ENCODE data around the gene NLN.

NLN gene

DNA sequence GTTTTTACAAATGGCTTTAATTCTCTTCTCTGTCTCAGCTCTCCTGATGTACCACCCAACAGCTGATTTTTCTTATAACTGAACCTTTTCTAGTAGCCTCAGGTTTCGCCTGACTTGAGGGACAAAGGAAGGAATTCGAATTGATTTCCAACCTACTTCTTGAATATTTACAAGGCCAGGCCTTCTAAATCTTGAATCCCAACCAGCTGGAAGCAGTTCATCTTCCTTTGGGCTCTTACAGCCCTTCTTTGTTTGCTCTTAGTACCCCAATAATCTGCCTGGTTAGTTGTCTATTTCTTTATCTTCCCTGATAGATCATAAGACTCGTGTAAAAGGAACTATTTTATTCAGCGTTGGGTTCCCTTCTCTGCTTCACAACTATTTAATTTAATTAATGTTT lies 95.9 kb downstream of the NLN start:
- ATAC-seq (ENCODE audit: insufficient read depth, low read depth) (no peak), DNase-seq (no peak)
- no peak overlapping the region for H3K4me2 ChIP-seq (ENCODE audit: insufficient read depth, low read length)
- no peaks in the 10 kb centered on the region for H3K4me1 ChIP-seq (ENCODE audit: insufficient read depth, low read length)
- no peak overlapping the region for H2AFZ ChIP-seq (ENCODE audit: low read depth, low read length)
- no peaks in the 10 kb centered on the region for H3K27me3 ChIP-seq (ENCODE audit: insufficient read depth, low read length, poor library complexity)
- H3K27ac ChIP-seq (ENCODE audit: low read length) = no peak overlapping the region
- no peak overlapping the region for H3K4me3 ChIP-seq (ENCODE audit: low read depth in 1 of 2, low read length in 2 of 2)
- H4K20me1 ChIP-seq (ENCODE audit: insufficient read depth, low read length) = no peaks in the 10 kb centered on the region
- TF ChIP-seq, protein P1, sequence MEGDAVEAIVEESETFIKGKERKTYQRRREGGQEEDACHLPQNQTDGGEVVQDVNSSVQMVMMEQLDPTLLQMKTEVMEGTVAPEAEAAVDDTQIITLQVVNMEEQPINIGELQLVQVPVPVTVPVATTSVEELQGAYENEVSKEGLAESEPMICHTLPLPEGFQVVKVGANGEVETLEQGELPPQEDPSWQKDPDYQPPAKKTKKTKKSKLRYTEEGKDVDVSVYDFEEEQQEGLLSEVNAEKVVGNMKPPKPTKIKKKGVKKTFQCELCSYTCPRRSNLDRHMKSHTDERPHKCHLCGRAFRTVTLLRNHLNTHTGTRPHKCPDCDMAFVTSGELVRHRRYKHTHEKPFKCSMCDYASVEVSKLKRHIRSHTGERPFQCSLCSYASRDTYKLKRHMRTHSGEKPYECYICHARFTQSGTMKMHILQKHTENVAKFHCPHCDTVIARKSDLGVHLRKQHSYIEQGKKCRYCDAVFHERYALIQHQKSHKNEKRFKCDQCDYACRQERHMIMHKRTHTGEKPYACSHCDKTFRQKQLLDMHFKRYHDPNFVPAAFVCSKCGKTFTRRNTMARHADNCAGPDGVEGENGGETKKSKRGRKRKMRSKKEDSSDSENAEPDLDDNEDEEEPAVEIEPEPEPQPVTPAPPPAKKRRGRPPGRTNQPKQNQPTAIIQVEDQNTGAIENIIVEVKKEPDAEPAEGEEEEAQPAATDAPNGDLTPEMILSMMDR (IDR thresholded peaks at IDR 0.05; ENCODE audit: borderline replicate concordance, extremely low read depth, low read length, poor library complexity, severe bottlenecking) = no peak
- TF ChIP-seq EZH2 (IDR thresholded peaks at IDR 0.05; ENCODE audit: borderline replicate concordance, low read depth, low read length, severe bottlenecking) = no peak
- peaks cover 22% of the 10 kb centered on the region; the same call in 1 of the 2 replicates for H3K36me3 ChIP-seq (ENCODE audit: insufficient read depth, low read length)
- no peaks in the 10 kb centered on the region for H3K9me3 ChIP-seq (ENCODE audit: insufficient read depth, low read length, severe bottlenecking)
- no peak overlapping the region for H3K9ac ChIP-seq (ENCODE audit: low read depth, low read length)
- no peaks in the 10 kb centered on the region for H3K79me2 ChIP-seq (ENCODE audit: insufficient read depth, low read length)

DNA sequence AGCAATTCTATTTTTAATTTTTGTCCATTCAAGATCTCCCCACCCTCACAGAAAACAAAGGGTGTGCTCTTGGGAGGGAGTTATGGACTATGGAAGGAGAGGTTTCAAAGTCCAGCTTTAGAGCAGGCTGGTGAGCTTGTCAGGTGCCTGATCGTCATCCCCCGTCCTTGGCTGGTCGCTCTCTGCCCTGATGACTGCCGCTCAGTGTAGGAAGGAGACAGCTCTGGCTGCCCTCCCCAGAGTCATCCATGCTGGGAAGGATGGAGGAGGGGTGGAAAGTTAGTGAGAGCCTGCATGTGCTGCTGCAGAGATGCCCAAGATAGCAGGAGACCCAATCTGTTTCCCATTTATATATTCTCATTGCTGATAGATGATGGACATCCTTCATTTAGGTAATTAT lies 96.6 kb downstream of the NLN start:
- Histone ChIP-seq H3K27me3 (ENCODE audit: insufficient read depth, low read length, poor library complexity) (no peaks in the 10 kb centered on the region), H3K36me3 (ENCODE audit: insufficient read depth, low read length) (peaks cover 15% of the 10 kb centered on the region; the same call in 1 of the 2 replicates), H3K79me2 (ENCODE audit: insufficient read depth, low read length) (no peaks in the 10 kb centered on the region), H4K20me1 (ENCODE audit: insufficient read depth, low read length) (no peaks in the 10 kb centered on the region), H3K9ac (ENCODE audit: low read depth, low read length) (no peak overlapping the region), H2AFZ (ENCODE audit: low read depth, low read length) (no peak overlapping the region), H3K27ac (ENCODE audit: low read length) (no peak overlapping the region), H3K4me1 (ENCODE audit: insufficient read depth, low read length) (no peaks in the 10 kb centered on the region), H3K9me3 (ENCODE audit: insufficient read depth, low read length, severe bottlenecking) (no peaks in the 10 kb centered on the region), H3K4me2 (ENCODE audit: insufficient read depth, low read length) (no peak overlapping the region), H3K4me3 (ENCODE audit: low read depth in 1 of 2, low read length in 2 of 2) (no peak overlapping the region)
- ATAC-seq (ENCODE audit: insufficient read depth, low read depth) (no peak), DNase-seq (no peak)
- TF ChIP-seq, protein P1 (IDR thresholded peaks at IDR 0.05; ENCODE audit: borderline replicate concordance, extremely low read depth, low read length, poor library complexity, severe bottlenecking) = no peak
- TF ChIP-seq EZH2 (IDR thresholded peaks at IDR 0.05; ENCODE audit: borderline replicate concordance, low read depth, low read length, severe bottlenecking) = no peak

DNA sequence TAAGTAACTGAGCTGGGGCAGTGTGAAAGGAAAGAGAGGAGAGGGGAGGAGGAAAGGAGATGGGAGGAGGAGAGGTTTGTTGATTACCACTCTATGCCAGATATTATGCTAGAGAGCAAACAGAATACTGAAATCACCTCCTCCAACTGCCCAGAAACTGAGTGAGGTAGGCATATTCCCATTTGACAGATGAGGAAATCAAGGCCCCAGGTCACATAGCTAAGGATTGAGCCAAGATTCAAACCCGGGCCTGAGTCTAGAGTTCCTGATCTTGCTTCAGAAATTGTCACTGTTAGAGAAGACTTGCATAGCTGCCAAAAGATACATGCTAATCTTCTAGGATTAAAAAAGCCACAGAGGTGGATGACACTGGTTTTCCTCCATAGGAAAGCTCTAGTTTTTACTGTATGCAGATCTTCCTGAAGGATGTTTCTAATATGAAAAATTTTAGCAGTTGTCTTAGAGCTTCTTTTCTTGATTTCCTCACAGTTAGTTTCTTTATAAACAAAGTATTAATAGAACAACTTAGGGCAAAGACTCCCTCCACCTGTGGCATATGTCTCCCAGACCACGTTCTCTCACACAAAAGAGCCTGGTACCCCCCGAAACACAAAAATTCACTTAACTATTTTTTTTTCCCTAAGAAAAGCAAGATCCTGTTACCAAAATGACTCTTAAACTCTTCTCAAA lies 97.4 kb downstream of the NLN start:
- no peaks in the 10 kb centered on the region for H4K20me1 ChIP-seq (ENCODE audit: insufficient read depth, low read length)
- ATAC-seq (ENCODE audit: insufficient read depth, low read depth) (no peak), DNase-seq (no peak)
- H3K27ac ChIP-seq (ENCODE audit: low read length) = no peak overlapping the region
- no peak overlapping the region for H3K4me2 ChIP-seq (ENCODE audit: insufficient read depth, low read length)
- no peaks in the 10 kb centered on the region for H3K79me2 ChIP-seq (ENCODE audit: insufficient read depth, low read length)
- H3K9me3 ChIP-seq (ENCODE audit: insufficient read depth, low read length, severe bottlenecking) = no peaks in the 10 kb centered on the region
- TF ChIP-seq EZH2 (IDR thresholded peaks at IDR 0.05; ENCODE audit: borderline replicate concordance, low read depth, low read length, severe bottlenecking) = no peak
- TF ChIP-seq, protein P1 (IDR thresholded peaks at IDR 0.05; ENCODE audit: borderline replicate concordance, extremely low read depth, low read length, poor library complexity, severe bottlenecking) = no peak
- H3K4me1 ChIP-seq (ENCODE audit: insufficient read depth, low read length) = no peaks in the 10 kb centered on the region
- no peak overlapping the region for H2AFZ ChIP-seq (ENCODE audit: low read depth, low read length)
- no peak overlapping the region for H3K9ac ChIP-seq (ENCODE audit: low read depth, low read length)
- peaks cover 7% of the 10 kb centered on the region; the same call in 1 of the 2 replicates for H3K36me3 ChIP-seq (ENCODE audit: insufficient read depth, low read length)
- no peak overlapping the region for H3K4me3 ChIP-seq (ENCODE audit: low read depth in 1 of 2, low read length in 2 of 2)
- no peaks in the 10 kb centered on the region for H3K27me3 ChIP-seq (ENCODE audit: insufficient read depth, low read length, poor library complexity)

All from DND-41 (cell line).